ENCODE results near the gene CACNG5.

Gene CACNG5

GRCh38 chr17:66904760-66905624 lies 70.1 kb downstream of the CACNG5 start:
- no peak for DNase-seq (ENCODE audit: low spot score)

DNA sequence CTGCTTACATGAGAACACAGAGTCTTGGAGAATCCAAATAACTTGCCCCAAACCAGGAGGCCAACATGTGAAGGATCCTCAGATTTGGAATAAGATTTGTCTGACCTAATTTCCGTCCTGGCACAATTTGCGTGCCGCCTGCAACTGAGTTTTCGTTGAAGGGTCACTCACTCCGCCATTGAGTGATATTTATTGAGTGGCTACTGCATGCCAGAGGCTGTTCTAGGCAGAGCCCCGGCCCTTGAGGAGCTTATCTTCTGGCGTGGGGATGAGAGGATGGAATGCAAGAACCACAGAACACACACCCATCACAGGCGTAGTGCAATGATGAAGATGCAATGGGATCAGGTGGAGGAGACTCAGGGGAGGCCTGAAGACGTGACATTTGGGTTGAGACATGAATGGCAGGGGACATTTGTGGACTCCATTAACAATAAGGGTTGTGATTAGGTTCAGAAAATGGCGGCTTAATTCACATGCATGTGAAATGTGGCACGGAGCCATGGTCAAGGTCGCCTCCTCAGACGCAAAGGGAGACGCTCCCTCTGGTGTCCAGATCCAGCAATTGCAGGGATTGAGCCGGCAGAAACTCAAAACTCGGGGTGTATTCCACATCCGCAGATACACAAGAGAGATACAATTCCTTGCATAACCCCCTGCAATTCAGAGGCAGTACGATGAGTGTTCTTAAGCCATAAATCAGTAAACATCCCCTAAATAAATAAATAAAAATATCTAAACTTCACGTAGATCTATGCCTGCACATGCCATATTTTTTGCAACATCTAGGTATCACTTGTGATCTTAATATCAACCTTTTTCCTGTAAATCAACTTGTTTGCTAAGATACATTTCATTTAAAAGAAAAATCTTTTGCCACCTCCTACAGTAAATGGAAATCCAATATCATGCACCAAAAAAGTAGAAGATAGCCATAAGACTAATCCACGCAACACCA lies 71.7 kb downstream of the CACNG5 start:
- DNase-seq (ENCODE audit: low spot score) = peak; percentile 66

DNA sequence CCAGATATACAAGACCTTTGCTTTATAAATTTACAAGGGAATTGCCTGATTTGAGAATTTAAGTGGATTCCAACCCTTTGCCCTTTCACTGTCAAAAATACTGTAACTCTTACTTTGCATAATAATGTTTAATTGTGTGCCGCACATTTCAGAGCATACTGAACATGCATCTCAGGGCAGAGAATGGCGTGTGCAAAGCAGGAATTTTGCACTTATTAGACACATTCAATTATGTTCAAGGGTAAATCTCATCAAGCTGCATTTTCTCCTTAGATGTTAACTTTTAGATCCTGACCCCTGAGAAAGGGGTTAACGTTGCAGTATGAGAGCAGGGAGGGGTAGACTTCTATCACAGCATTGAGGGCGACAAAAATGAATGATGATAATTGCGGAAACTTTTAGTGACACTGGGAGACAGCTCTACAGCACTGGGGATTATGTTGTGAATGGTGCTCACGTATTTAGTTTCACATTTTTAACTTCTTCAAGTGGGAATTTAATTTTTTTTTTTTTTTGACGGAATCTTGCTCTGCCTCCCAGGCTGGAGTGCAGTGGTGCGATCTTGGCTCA lies 75.0 kb downstream of the CACNG5 start:
- no peak for DNase-seq (ENCODE audit: low spot score)

DNA sequence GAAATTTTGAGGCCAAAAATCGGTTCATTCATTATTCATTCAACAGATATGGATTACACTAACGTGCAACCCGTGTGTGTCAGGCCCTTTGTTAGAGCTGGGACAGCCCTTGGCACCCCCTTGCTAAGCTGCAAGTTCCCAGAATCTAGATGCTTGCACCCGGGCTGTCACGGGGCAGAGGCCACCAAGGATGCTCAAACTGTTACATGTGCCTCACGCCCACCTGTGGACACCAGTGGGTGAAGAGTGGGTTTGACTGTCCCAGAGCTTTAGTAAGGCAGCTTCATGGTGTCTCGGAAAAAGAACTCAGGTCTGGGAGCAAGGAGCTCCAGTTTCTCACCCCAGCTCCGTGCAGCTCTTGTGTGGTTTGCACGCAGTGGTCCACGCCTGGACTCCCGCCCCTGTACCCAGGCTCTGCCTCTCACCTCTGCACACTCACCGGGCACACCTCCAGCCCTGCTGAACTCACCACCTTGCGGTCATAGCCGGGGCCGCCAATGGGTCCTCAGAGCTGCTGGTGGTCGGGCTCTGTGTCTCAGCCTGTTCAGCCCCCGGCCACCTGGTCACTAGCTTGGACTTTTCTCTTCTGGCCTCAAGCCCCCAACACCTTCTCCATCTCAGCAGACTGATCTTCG lies 75.9 kb downstream of the CACNG5 start:
- DNase-seq (ENCODE audit: low spot score) = no peak

DNA sequence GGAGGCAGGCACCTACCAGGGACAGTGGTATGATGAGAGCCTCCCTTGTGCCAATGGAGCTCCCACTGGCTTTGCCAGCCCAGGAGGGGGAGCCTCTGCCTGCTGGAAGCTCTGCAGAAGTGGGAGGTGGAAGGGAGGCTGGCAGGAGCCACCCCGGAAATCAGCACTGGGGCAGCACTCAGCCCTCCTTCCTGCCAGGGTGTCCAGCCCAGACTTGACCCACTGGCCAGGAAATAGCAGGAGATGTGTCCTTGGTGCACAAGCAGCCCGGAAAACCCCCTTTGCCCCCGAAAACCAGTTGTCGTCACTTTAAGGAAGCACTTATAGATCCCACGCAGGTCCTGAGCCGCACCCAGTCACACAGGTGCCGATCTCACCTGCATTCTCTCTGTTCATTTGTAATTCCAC lies 80.3 kb downstream of the CACNG5 start:
- no peak for DNase-seq (ENCODE audit: low spot score)

GRCh38 chr17:66915792-66916191 lies 80.9 kb downstream of the CACNG5 start:
- DNase-seq (ENCODE audit: low spot score) = no peak

DNA sequence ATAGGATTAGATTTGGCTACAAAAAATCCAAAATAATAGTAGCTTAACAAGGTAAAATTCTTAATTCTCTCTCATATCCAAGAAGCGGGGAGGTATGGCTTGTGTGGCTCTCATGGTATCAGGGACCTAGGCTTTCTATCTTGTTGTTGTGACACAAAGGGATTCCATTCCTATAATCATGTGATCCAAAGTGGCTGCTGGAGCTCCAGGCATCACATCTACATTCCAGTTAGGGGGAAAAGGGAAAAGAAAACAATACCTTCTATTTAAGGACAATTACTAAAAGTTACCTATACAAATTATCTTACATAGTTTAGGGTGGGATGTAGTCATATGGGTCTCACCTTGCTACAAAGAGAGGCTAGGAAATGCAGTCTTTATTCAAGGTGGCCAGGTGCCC lies 82.0 kb downstream of the CACNG5 start:
- no peak for DNase-seq (ENCODE audit: low spot score)

GRCh38 chr17:66918896-66919295 lies 84.0 kb downstream of the CACNG5 start:
- DNase-seq (ENCODE audit: low spot score) = no peak

- DNase-seq (ENCODE audit: low spot score) = no peak
Observed at GRCh38 chr17:66920435-66920834, 85.5 kb downstream of the CACNG5 start.

GRCh38 chr17:66920950-66921349 lies 86.0 kb downstream of the CACNG5 start:
- no peak for DNase-seq (ENCODE audit: low spot score)

- no peak for DNase-seq (ENCODE audit: low spot score)
Observed at GRCh38 chr17:66923886-66924285, 89.0 kb downstream of the CACNG5 start.

- no peak for DNase-seq (ENCODE audit: low spot score)
Observed at GRCh38 chr17:66925811-66926500, 91.0 kb downstream of the CACNG5 start.

DNA sequence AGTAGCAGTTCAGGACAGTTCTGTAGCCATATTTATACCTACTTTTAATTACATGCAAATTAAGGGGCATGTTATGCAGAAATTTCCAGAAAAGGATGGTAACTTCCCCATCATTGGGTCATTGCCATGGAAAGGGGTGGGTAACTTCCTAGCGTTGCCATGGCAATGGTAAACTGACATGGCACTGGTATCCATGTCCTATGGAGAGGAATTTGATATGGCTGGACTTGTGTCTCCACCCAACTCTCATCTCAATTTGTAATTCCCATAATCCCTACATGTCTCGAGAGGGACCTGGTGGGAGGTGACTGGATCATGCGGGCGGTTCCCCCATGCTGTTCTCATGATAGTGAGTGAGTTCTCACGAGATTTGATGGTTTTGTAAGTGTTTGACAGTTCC lies 94.0 kb downstream of the CACNG5 start:
- no peak for DNase-seq (ENCODE audit: low spot score)

- DNase-seq (ENCODE audit: low spot score) = no peak
Observed at GRCh38 chr17:66929591-66929990, 94.7 kb downstream of the CACNG5 start.

- peak; percentile 25 for DNase-seq (ENCODE audit: low spot score)
Observed at GRCh38 chr17:66930933-66931332, 96.0 kb downstream of the CACNG5 start.

- DNase-seq (ENCODE audit: low spot score) = no peak
Observed at GRCh38 chr17:66932311-66932710, 97.4 kb downstream of the CACNG5 start.

- DNase-seq (ENCODE audit: low spot score) = no peak
Observed at GRCh38 chr17:66934040-66934439, 99.1 kb downstream of the CACNG5 start.
